ENCODE results near the gene TMEM247.

- no peak for TF ChIP-seq EZH2 (IDR thresholded peaks at IDR 0.05; ENCODE audit: borderline replicate concordance, low read depth, low read length, poor library complexity, severe bottlenecking)
- TF ChIP-seq, protein P1, sequence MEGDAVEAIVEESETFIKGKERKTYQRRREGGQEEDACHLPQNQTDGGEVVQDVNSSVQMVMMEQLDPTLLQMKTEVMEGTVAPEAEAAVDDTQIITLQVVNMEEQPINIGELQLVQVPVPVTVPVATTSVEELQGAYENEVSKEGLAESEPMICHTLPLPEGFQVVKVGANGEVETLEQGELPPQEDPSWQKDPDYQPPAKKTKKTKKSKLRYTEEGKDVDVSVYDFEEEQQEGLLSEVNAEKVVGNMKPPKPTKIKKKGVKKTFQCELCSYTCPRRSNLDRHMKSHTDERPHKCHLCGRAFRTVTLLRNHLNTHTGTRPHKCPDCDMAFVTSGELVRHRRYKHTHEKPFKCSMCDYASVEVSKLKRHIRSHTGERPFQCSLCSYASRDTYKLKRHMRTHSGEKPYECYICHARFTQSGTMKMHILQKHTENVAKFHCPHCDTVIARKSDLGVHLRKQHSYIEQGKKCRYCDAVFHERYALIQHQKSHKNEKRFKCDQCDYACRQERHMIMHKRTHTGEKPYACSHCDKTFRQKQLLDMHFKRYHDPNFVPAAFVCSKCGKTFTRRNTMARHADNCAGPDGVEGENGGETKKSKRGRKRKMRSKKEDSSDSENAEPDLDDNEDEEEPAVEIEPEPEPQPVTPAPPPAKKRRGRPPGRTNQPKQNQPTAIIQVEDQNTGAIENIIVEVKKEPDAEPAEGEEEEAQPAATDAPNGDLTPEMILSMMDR (conservative IDR thresholded peaks at IDR 0.05; ENCODE audit: low read depth, low read length), result no peak
Observed at GRCh38 chr2:46439582-46439981, 39.8 kb upstream of the TMEM247 start.

Measured in A673 (cell line).